SW 1271 (cell line): ENCODE measurements around the gene HMCN1.

ENCODE experiments used
- DNase-seq, 2 experiments: peaks; one replicate each; lab custom pipeline; 2025; lab: John Stamatoyannopoulos, UW

The HMCN1 gene

GRCh38 chr1:185804608-185805007, 70.4 kb downstream of the HMCN1 start:
- no peak for DNase-seq

- DNase-seq = no peak
Observed at GRCh38 chr1:185807275-185807674, 73.1 kb downstream of the HMCN1 start.

DNA sequence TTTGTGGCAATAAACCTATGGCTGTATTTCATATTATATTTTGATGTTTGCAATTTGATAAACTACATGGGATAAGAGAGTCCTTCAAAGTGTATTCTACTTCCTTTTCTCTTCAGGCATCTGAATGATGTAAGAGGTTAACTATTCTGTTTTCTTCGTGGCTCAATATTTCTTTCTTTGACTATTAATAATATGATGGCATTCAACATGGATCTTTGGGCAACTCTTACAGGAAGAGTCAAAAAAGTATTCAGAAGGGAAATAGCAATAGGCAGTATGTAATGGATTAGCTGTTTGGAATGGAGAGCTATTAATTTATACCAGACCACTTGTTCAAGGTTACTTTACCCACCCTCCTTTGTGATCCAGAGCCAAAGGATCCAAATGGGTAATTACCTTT, 74.4 kb downstream of the HMCN1 start:
- DNase-seq = no peak

DNA sequence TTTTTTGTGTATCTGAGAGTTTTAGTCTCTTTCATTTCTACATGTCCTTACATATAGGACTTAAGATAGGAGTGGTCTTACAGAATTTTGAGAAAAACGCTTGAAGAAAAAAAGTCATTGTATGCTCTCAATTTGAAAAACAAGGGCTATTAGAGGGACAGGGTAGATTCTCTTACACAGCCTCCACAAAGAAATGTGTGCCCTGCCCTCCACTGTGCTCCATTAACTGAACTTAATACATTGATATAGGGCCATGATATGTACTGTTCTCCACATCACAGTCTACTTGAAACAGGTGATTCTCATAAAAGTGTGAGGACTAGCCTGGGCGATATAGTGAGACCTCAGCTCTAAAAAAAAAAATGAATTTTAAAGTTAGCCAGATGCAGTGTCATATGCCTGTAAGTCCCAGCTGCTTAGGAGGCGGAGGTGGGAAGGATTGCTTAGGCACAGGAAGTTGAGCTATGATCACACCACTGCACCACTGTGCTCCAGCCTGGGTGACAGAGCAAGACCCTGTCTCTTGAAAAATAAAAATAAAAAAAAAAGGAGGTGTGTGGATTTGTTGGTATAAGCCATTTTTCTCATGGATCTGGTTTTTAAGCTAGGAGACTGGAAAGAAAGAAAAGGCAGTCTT, 77.0 kb downstream of the HMCN1 start:
- no peak for DNase-seq

GRCh38 chr1:185812934-185813333, 78.7 kb downstream of the HMCN1 start:
- no peak for DNase-seq

DNA sequence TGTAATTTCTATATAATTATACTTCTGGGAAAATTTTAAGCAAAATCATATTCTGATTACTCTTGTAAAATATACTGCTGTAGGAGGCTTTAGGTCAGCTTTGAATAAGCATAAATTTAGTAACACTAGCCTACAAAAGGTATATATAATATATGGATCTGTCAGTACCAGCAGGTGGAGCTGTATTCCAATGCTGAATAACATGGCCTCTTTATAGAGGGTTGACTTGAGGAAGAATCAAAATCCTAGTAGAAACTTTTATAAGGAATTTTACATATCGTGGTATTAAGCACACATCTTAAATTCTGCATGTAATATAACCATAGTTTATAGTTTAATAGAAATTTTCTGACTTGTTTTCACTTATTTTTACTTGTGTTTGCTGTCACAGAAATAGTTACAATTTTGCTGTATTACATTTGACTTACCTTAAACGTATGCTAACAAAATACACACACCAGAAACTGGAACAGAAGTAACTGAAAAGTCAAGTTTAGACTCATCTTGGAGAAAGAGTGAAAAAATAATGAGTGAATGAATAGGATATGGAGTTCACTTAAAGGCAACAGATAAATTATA, 79.3 kb downstream of the HMCN1 start:
- DNase-seq = peak in 1 of 2 experiments; percentile 45

DNA sequence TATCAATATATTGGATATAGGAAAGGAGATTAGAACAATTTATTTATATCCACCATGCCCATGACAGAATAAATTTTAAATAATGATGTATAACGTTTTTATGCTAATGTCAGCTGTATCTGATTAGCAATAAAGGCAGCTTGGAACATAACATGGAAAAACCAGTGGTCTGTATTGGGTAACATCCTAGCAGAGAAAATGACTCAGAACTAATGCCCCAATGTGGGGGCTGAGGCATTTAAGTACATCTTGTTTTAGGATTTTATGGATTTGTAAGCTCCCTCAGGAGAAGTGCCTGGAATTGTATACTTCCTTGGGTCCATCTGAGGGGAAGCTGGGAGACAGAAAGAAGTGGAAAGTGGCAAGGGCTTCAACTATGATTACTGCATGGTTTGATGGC, 82.3 kb downstream of the HMCN1 start:
- no peak for DNase-seq

GRCh38 chr1:185819798-185820197, 85.6 kb downstream of the HMCN1 start:
- DNase-seq = no peak

- peak in 1 of 2 experiments; percentile 3 for DNase-seq
Observed at GRCh38 chr1:185821612-185822385, 87.6 kb downstream of the HMCN1 start.

DNA sequence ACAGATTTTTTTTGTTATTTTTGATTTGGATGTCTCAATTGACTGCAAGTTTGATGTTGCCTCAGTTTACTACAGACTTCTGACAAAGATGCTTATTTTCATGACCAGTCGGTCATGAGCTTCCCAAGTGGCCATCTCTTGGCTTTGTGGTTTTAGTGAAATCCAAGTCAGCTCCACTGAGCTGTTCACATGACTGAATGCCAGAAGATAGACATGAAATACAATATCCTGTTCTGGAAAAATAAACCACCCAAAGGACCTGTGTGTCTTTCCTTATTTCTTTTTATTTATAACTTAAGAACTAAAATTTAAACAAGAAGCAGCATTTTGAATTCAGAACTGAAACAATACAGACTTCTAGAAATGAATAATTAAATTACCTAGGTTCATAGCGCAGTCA, 89.3 kb downstream of the HMCN1 start:
- DNase-seq = no peak

- no peak for DNase-seq
Observed at GRCh38 chr1:185824106-185824505, 89.9 kb downstream of the HMCN1 start.

- no peak for DNase-seq
Observed at GRCh38 chr1:185825556-185825955, 91.4 kb downstream of the HMCN1 start.

GRCh38 chr1:185834371-185834905, 100.2 kb downstream of the HMCN1 start:
- DNase-seq = no peak

DNA sequence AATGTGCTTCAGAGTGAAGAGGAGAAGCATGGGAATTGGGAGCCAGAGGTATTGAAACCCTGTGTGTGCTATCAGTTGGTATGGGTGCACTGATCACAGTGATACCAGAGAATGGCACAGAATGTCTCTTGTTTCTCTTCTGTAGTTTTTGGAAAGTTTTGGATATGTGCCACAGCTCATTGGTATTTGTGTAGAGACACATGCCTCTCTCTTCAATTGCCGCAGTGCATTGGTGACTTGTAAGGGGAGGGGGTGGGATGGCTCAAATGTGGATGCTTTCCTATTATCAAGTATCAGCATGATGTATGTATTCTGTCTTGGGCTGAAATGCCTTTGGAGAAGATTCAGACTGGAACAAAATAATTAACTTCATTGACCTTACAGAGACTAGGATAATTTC, 101.0 kb downstream of the HMCN1 start:
- DNase-seq = no peak

GRCh38 chr1:185837711-185838110, 103.5 kb downstream of the HMCN1 start:
- DNase-seq = no peak

DNA sequence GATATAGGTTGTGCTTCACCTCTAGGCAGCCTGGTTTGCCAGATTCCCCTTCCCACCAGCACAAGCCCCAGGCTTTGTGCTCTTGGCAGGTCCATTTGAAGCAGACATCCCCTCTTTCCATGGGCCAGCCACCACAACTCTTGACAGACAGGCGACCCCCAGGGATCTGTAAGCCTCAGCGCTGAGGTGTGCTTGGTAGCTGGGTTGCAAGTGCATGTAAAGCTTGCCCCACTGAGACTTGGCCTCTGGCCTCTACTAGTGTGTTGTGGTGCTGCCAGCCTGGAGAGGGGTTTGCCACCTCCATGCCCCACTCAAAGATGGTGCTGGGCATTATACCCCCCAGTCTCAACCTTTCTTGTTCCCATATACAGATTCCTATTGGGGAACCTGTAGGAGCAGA, 103.9 kb downstream of the HMCN1 start:
- no peak for DNase-seq

DNA sequence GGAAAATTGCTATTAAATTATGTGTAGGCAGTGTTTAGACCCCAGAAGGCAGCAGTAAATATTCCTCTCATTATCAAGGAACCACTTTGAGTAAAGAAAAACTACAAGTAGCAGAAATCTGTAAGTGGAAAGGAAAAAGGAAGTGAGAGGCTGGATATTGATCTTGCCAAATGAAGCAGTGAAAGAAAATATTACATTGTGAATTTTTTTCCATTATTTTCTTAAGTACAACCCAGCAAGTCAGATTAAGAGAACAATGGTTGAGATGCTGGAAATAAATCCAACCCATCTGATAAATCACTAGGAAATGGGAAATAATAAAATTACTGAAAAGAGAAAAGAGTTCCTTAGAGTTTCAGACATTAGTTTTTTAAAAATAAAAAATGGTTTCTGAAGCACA, 106.7 kb downstream of the HMCN1 start:
- DNase-seq = no peak

DNA sequence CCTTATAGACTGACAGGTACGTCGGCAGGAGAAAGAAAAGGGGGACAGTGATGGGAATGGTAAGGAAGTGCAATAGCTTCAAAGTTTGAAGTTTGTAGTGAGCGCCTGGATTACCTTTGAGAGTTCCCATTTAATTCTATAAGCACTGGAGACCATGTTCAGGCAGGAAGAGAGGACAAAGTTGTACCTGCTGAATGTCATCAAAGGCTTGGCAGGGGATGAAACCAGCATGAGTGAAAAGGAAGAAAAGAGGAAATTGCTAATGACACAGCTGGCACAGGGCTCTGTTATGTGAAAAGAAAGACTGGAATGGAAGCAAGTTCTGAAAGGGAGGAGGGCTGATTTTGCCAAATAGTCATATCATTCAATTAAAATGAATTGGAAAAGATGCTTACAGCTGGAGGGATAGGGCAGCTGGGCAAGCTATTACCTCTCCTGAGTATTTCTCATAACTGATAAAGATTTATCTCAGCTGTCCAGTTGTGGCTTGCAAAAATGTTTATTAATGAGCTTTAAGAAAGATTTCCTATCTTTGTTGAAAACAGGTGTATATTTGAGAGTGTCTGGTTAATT, 109.2 kb downstream of the HMCN1 start:
- DNase-seq = no peak

DNA sequence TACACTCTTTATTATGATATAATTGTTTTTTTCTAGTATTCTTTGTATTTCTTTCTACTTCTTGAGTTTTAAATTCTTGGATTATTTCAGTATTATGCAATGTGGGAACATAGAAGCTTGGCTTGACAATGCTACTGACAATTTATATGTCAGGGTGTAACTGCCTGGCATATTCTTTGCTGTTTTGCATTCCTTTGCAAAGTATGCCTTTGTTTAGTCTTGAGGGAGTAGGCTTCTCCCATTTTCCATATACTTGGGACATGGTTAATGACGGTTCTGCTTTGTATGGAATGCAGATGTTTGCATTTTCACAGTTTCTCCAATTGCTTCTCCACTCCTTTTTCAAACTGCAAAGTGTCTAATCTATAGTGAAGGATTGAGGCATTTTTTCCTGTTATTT, 109.8 kb downstream of the HMCN1 start:
- DNase-seq = no peak

DNA sequence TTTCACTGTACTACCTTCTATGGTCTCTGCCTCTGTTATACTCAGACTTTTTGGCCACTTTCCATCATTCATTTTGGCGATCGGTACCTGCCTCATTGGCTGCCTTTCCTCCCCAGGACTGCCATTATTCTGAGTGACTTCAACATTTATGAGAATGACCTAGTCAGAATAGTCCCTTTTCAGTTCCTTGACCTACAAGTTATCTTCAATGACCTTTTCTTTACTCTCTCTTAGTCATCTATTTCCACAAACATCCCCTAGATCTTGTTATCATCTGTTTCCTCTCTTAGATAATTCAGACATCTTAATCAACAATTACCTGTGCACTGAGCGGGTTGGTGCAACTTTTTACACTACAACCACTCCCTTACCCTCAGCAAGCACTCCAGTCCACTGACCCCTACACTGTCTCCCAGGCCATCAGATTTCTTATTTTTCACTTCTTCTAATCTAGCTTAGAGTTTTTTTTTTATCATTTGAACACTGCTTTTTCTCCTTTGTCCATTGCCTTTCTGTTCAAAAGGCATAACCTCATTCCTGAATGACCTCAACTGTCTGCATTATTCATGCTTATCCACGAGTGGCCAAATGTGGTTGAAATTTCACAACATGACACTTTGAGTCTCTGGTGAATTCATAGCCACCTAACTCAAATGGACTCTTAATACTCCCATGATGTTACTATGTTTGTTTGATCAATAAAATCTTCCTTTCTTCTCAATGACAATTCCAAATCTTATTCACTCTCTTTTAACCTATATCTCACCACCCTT, 112.7 kb downstream of the HMCN1 start:
- DNase-seq = no peak

GRCh38 chr1:185849014-185849413, 114.8 kb downstream of the HMCN1 start:
- DNase-seq = no peak

DNA sequence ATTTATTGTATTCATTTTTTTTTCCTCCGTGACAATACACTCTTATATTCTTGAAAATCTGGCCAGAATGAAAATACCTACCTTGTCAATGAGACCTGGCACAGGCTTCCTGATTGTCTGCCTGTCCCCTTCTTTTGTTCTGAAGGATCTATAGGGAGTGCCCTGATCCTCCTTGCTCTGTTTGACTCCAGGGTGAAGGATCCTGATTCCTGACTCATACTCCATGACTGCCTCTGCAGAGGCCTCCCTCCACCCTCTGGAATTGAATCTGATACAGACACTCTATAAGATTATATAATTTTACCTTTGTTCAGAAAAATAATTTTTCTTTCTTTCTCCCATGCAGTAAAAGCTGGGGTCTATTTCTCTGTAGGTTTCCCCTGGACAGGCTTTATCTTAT, 116.2 kb downstream of the HMCN1 start:
- DNase-seq = no peak
